GM18505 (cell line): ENCODE measurements around the gene OLFM2.

ENCODE experiments used
- ATAC-seq: cut with Tn5 transposase; IDR thresholded peaks from one replicate; pipeline ENCODE4 v1.9.1; 2021; ENCODE audit not compliant: unreplicated experiment
- POLR2A ChIP-seq: IDR thresholded peaks from 4 replicates; pipeline ENCODE4 v1.6.1; 2011; ENCODE audit warnings: borderline replicate concordance; ENCODE audit not compliant: insufficient read depth, insufficient read length; ENCODE audit errors: extremely low read depth

Gene OLFM2

GRCh38 chr19:9910625-9911024, 25.7 kb downstream of the OLFM2 start:
- TF ChIP-seq POLR2A = no peak
- ATAC-seq = no peak

DNA sequence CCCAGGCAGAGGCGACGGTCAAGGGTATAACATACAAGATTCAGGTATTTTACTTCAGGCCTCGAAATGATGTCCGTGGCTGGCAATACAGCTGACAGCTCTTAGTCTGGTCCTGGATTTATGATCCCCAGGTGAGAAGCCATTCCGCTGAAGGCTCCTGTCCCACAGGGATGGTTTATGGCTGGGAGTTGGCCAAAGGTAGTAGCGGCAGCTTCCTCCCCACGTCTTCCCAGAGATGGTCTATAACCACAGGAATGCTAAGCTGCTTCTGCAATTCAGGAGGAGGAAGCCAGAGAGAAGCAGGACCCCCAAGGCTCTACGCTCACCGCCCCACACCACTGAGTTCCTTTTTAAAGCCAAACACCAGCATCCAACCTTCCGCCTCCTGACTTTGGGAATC, 27.1 kb downstream of the OLFM2 start:
- no peak for TF ChIP-seq POLR2A
- no peak for ATAC-seq

- ATAC-seq = no peak
- no peak for TF ChIP-seq POLR2A
Measured at GRCh38 chr19:9906475-9907087, 29.7 kb downstream of the OLFM2 start.

DNA sequence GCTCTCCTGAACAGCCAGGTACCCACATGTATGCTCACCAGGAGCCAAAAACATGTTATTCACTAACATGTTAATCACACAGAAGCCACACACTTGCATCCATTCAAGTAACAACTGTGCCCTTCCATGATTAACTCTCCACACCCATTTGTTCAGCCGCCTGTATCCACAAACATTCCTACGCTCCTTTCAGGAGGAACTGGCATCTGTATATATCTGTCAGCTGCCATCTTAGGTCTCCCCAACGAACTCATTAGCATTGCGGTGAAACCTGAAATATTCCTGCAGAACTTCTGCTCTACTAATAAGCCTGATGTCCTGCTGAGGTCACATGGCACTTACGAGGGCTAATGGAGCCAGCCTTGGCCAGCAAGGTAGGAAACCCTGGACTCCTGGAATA, 33.0 kb downstream of the OLFM2 start:
- TF ChIP-seq POLR2A = no peak
- ATAC-seq = no peak

DNA sequence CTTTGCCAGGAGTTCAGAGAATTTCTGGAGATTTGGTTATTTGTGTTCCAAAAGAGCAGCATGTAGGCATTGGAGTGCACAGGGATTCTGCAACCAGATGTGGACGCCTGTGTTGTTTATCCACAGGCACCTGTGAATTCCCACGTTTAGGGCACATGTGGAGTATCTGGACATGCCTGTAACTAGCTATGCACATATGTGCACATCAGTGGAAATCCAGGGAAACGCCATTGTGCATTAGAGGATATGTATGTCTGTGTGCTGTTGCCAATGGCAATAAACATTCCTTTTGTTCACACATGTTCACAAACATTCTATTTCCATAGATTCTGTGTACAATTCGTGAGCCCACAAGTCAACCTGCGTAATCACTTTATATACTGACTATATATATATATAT, 34.7 kb downstream of the OLFM2 start:
- no peak for TF ChIP-seq POLR2A
- no peak for ATAC-seq

GRCh38 chr19:9901020-9901419, 35.3 kb downstream of the OLFM2 start:
- no peak for ATAC-seq
- no peak for TF ChIP-seq POLR2A

- ATAC-seq = no peak
- no peak for TF ChIP-seq POLR2A
Measured at GRCh38 chr19:9891609-9892373, 44.5 kb downstream of the OLFM2 start.

- no peak for TF ChIP-seq POLR2A
- no peak for ATAC-seq
Measured at GRCh38 chr19:9885077-9885552, 51.2 kb downstream of the OLFM2 start.

GRCh38 chr19:9883764-9884163, 52.6 kb downstream of the OLFM2 start:
- no peak for TF ChIP-seq POLR2A
- ATAC-seq = no peak

DNA sequence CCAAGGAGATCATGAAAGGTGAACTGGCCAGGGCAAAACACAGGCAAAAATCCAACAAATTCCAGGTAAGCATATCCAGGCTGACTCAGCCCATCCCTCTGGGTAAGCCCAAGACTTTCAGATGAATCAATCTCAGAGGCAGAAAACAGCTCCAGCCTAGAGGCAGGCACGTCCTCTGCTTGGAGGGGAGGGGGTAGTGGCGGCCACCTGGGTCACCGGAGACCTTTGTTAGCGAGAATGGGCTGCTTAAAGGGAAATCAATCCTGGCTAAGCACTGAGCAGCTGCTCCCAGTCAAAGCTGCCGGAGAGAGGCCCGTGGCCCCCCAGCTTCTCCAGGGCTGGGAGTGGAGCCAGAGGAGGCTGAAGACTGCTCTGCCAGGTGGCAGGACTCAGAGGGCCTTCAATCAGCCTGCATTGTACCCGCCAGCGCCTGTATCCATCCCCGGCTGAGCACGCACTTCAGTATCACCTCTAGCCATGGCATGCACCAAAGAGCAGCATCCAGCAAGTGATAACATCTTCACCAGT, 53.0 kb downstream of the OLFM2 start:
- no peak for ATAC-seq
- no peak for TF ChIP-seq POLR2A

- no peak for ATAC-seq
- TF ChIP-seq POLR2A = no peak
Measured at GRCh38 chr19:9881720-9882119, 54.6 kb downstream of the OLFM2 start.

DNA sequence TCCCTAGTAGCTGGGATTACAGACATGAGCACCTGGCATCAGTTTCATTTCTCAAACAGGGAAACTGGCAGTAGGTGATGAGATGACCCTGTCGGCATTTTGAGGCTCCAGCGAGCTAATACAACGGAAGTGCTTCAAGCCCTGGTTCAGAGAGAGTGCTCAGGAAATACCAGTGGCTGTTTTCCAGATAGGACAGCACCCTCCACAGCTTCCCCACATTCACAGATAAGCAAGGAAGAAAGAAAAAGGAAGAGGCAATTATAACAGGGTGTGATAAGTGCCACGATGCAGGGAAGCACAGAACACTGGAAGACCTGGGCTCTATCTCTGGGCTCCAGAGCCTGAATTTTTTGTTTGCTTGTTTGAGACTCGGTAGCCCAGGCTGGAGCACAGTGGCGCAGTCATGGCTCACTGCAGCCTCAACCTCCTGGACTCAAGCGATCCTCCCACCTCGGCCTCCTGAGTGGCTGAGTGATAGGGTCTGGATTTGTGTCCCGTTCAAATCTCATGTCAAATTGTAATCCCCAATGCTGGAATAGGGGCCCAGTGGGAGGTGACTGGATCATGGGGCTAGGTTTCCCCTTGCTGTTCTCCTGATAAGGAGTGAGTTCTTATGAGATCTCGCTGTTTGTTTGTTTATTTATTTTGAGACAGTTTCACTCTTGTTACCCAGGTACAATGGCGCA, 57.7 kb downstream of the OLFM2 start:
- ATAC-seq = no peak
- no peak for TF ChIP-seq POLR2A

- ATAC-seq = no peak
Measured at GRCh38 chr19:9877780-9878510, 58.4 kb downstream of the OLFM2 start.

More at GRCh38 chr19:9877780-9878510, 58.4 kb downstream of the OLFM2 start:
- no peak for TF ChIP-seq POLR2A
